GM15510 (cell line): ENCODE measurements around the gene XPO1.

Source experiments
- POLR2A ChIP-seq: IDR thresholded peaks from 3 replicates; pipeline ENCODE4 v1.6.1; 2011; ENCODE audit warnings: borderline replicate concordance; ENCODE audit not compliant: insufficient read length; ENCODE audit errors: extremely low read depth

The XPO1 gene

GRCh38 chr2:61538920-61539520, 864 bp upstream of the XPO1 start:
- no peak for TF ChIP-seq POLR2A

DNA sequence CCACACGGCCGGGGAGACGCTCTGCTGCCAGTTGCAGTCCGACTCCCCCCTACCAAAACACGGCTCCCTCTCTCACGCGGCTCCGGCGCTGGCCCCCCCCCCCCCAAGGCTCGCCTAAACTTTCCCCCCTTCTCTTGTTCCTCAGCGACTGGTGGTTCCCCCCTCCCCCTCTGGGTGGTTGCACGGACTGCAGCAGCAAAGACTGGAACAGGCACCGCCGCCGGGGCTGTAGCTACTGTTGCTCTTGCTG, 281 bp downstream of the XPO1 start:
- TF ChIP-seq POLR2A: no peak

DNA sequence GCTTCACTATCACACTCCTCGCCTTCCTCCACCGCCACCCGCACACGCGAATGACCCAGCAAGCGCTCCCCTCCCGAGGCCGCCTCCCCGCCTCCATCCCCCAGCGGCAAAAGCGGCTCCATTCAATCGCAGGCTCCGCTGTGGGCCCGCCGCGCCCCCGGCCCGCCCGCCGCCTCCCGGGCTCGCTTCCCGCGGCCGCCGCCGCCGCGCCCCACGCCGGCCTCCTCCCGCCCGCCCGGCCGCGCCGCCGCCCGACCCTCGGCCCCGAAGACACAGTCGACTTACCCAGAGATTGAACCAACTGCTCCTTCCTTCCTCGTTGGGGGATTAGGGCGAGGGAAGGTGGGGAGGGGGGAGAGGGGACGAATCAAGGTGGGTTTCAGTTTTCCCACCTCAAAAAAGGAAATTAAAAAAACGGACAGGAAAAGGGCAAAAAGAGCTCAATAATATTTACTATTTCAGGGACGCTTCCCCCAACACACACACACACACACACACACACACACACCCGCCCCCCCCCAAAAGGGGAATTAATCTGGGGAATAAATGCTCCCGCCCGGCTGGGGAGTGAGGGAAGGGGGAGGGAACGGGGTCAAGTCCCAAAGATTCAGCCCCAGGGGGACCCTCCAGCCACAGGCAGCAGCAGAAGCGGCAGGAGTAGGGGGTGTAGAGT, 743 bp downstream of the XPO1 start:
- no peak for TF ChIP-seq POLR2A

GRCh38 chr2:61536572-61537276, 1.4 kb downstream of the XPO1 start:
- peak; percentile 77 for TF ChIP-seq POLR2A

DNA sequence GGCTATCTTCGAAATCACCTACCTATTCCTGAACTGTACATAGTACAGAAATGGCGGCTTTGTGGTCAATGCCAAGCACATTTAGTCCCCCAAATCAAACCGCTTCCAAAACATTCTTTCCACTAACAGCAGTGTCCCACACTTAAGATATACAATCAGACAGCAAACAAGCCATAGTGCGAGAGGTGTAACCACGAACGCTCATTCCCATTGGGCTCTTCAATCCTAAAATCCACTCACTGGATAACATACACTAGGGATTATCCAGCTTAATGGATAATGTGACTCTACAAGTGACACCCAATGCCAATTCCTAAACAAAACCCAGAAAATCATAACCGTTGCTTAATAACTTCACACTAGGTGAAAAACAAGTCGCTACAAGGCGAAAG, 2.0 kb downstream of the XPO1 start:
- TF ChIP-seq POLR2A: no peak

DNA sequence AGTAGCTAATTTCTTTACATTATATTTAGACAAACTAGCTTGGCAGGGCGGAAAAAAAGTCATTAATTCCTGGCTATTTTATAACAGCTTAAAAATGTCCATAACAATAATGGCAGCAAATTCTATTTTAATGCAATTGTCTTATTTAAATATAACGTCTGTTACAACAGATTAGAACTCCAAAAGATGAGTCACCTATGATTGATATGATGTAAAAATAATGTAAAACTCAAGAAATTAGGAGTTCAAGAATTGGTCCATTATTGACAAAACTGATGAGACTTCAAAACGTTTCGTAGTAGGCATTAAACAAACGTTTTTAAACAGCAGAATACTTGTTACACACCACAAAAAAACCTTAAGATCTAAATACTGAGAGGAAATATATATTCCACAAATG, 2.7 kb downstream of the XPO1 start:
- TF ChIP-seq POLR2A: no peak

DNA sequence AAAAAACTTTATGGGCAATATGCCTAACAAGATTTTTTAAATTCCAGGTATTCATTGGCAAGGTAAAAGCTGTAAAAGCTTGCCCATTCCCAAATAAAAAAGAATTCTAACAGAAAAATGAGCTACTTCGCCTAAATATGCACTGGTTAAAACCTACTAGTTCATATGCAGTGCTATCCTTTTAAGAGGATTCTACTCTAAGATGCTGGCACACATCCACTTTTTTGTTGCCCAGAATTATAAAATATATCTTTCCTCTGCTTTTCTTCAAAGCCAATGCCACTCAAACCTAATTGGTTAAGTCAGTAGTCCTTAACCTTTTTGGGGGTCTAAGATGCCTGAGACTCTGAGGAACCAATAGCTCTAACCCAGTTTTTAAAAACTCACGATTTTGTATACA, 3.2 kb downstream of the XPO1 start:
- TF ChIP-seq POLR2A: no peak

DNA sequence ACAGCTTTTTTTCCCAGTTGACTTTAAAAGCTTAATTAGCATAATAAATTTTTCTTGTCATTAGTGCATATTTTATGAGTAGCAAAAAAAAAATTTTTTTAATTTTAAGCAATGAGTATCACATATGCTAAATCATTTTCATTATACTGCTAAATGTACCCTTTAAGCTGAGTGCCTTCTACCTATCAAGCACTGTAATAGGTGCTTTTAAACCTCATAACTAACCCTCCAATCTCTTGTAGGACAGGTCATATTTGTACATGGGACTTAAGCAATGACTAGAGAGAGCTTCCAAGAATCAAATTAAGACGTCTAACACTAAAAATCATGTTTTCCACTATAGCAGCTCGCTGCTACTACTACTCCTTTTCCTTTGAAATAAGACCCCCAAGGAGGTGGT, 7.4 kb downstream of the XPO1 start:
- no peak for TF ChIP-seq POLR2A

- no peak for TF ChIP-seq POLR2A
Observed at GRCh38 chr2:61529944-61530735, 8.0 kb downstream of the XPO1 start.

- no peak for TF ChIP-seq POLR2A
Observed at GRCh38 chr2:61520261-61520660, 17.9 kb downstream of the XPO1 start.

DNA sequence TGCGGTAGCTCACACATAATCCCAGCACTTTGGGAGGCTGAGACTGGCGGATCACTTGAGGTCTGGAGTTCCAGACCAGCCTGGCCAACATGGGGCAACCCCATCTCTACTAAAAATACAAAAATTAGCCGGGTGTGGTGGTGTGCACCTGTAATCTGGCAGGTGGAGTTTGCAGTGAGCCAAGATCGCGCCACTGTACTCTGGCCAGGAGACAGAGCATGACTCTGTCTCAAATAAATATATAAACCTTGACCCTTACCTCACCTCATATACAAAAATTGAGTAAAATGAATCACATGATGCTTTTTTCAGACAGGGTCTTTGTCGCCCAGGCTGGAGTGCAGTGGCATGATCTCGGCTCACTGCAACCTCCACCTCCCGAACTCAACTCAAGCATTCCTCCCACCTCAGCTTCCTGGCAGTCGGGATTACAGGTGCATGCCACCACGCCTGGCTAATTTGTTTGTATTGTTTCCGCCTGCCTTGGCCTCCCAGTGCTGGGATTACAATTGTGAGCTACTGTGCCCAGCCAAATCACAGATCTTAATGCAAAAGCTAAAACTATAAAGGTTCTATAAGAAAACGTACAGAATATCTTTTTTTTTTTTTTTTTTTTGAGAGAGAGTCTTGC, 25.3 kb downstream of the XPO1 start:
- TF ChIP-seq POLR2A: no peak

DNA sequence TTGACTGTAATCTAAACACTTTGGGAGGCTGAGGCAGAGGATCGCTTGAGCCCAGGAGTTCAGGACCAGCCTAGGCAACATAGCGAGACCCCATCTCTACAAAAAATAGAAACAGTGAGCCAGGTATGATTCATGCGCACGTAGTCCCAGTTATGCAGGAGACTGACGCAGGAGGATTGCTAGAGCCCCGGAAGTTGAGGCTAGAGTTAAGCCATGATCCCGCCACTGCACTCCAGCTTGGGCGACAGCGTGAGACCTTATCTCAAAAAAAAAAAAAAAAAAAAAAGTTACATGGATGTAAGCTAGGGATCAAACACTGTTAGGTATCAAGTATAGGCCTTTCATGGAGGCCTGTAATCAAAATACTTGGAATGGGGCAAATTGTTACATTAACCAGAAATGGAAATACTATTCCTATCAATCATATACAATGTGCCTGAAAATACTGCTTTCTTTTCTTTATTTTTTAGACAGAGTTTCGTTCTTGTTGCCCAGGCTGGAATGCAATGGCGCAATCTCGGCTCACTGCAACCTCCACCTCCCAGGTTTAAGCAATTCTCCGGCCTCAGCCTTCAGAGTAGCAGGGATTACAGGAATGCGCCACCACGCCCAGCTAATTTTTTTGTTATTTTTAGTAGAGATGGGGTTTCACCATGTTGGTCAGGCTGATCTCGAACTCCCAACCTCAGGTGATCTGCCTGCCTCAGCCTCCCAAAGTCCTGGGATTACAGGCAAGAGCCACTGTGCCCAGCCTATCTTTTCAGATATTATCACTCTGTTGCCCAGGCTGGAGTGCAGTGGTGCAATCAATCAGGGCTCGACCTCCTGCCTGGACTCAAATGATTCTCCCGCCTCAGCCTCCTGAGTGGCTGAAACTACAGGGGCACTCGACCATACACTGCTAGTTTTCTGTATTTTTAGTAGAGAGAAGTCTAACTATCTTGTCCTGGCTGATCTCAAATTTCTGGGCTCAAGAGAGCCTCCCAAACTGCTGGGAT, 27.2 kb downstream of the XPO1 start:
- no peak for TF ChIP-seq POLR2A

DNA sequence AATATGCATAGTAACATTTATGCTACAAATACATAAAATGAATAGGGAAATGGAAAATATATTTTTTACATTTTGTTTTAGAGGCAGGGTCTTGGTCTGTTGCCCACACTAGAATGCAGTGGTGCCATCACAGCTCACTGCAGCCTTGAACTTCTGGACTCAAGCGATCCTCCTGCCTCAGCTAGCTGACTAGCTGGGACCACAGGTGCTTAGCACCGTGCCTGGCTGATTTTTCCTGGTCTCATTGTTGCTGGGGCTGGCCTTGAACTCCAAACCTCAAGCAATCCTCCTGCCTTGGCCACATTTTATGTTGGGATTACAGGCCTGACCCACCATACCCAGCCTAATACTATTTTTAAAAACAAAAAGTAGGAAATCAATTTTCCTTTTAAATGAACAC, 33.2 kb downstream of the XPO1 start:
- TF ChIP-seq POLR2A: no peak

DNA sequence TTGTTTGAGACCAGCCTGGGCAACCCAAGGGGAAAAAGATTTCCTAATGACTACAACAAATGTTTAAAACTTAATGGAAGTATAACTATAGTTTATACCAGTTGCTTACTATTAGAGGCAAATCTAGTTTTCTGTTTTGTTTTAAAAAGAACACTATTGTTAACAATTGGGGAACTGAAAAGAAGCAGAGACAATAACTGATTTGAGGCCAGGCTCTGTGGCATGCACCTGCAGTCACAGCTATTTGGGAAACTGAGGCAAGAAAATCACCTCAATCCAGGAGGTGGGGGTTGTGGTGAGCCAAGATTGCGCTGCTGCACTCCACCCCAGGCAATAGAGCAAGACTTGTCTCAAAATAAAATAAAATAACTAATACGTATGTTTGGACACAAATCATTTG, 39.1 kb downstream of the XPO1 start:
- no peak for TF ChIP-seq POLR2A
